ENCODE results near the gene PIGS. TPM values are rescaled to one million over a fixed set of nuclear protein-coding genes. Genes with fewer than 3 reads are reported as not detected.

PIGS gene
- total and polyA plus RNA-seq, 7 experiments from 2014 or later = 46.6 to 71.2 (median 60.4) TPM

- POLR2A ChIA-PET = interaction anchor here (0.7 to 10.1 kb wide), 5 partner anchors 18 to 48 kb away, joined by 3 to 102 read pairs (median 4); partner anchors contain the start of genes ALDOC, PIGS and SPAG5
- CTCF ChIA-PET = interaction anchor here (0.8 to 1.5 kb wide), 5 partner anchors 12 to 68 kb away, joined by 3 to 4 read pairs (median 3); partner anchors contain the start of gene PIGS
- Histone ChIP-seq H3K4me1 (ENCODE audit: control insufficient read depth in 2 of 2, insufficient read depth in 2 of 2, low read length in 2 of 2) (peaks cover 35 to 44% of the 10 kb centered on the region in 2 donors), H3K36me3 (ENCODE audit: control insufficient read depth in 2 of 3, insufficient read depth in 3 of 3, low read length in 3 of 3) (peaks cover 14 to 41% (median 20%) of the 10 kb centered on the region in 3 experiments), H3K27ac (ENCODE audit: low read depth, low read length) (peak within 1 kb of the TSS; percentile 89), H3K4me3 (ENCODE audit: low read length) (peak within 1 kb of the TSS; percentile 54), H3K9me3 (ENCODE audit: control insufficient read depth in 2 of 3, low read length in 3 of 3) (no peaks in the 10 kb centered on the region), H3K27me3 (ENCODE audit: control insufficient read depth in 2 of 2, insufficient read depth in 2 of 2, low read length in 2 of 2) (no peaks in the 10 kb centered on the region)
- intact Hi-C loops (cut with micrococcal nuclease) = loop anchor here (1.0 to 5.0 kb wide), 7 partner anchors 12 to 510 kb away; partner anchors contain the start of genes PIGS (in 2 of the 2), SPAG5 (in 2 of the 2), ALDOC (in 1 of the 2) and NLK (in 1 of the 2)
- Mint-ChIP-seq H3K4me3 (peak within 1 kb of the TSS; percentile 85 to 100 (median 92)), H3K27me3 (no peaks in the 10 kb centered on the region), H3K4me1 (peaks cover 42 to 62% (median 54%) of the 10 kb centered on the region in 7 donors), H3K9me3 (no peaks in the 10 kb centered on the region), H3K36me3 (peaks cover 8 to 35% (median 23%) of the 10 kb centered on the region in 5 donors), H3K27ac (peak within 1 kb of the TSS; percentile 91 to 98 (median 95))
- DNase-seq (peak; percentile 59 to 87 (median 76)), ATAC-seq (peak; percentile 84)
Measured at GRCh38 chr17:28552176-28552999, 18.9 kb downstream of the PIGS start, which contains the start of gene UNC119. Gene UNC119, minus strand, starts transcription at chr17:28552624. Its CDS starts 67 bp downstream, at chr17:28552557.

- H3K9me3 ChIP-seq (ENCODE audit: control insufficient read depth in 2 of 3, low read length in 3 of 3) = no peaks in the 10 kb centered on the region
- POLR2A ChIA-PET = interaction anchor here (0.6 to 10.1 kb wide), 7 partner anchors 19 to 110 kb away, joined by 3 to 102 read pairs (median 5); partner anchors contain the start of genes ALDOC, PIGS, SDF2 and SPAG5
- H3K4me1 ChIP-seq (ENCODE audit: control insufficient read depth in 2 of 2, insufficient read depth in 2 of 2, low read length in 2 of 2) = peaks cover 35 to 44% of the 10 kb centered on the region in 2 donors
- CTCF ChIA-PET = interaction anchor here (0.8 to 1.1 kb wide), 3 partner anchors 12 to 69 kb away, joined by 3 to 4 read pairs (median 4); no protein-coding TSS in a partner anchor
- DNase-seq (no peak), ATAC-seq (no peak)
- peaks cover 7 to 30% (median 18%) of the 10 kb centered on the region in 5 donors for H3K36me3 Mint-ChIP-seq
- peaks cover 12 to 33% (median 14%) of the 10 kb centered on the region in 3 experiments for H3K36me3 ChIP-seq (ENCODE audit: control insufficient read depth in 2 of 3, insufficient read depth in 3 of 3, low read length in 3 of 3)
- H3K4me3 ChIP-seq (ENCODE audit: low read length) = peak overlapping the region; percentile 54
- peaks cover 42 to 63% (median 54%) of the 10 kb centered on the region in 7 donors for H3K4me1 Mint-ChIP-seq
- intact Hi-C loops (cut with micrococcal nuclease) = loop anchor here (1.0 to 5.0 kb wide), 8 partner anchors 11 to 509 kb away; partner anchors contain the start of genes PIGS (in 2 of the 2), SPAG5 (in 2 of the 2), ALDOC (in 1 of the 2) and BLTP2 (in 1 of the 2)
- H3K27ac ChIP-seq (ENCODE audit: low read depth, low read length) = peak overlapping the region; percentile 89
- H3K27ac Mint-ChIP-seq = peak overlapping the region; percentile 82 to 98 (median 93)
- no peaks in the 10 kb centered on the region for H3K27me3 Mint-ChIP-seq
- no peaks in the 10 kb centered on the region for H3K9me3 Mint-ChIP-seq
- no peaks in the 10 kb centered on the region for H3K27me3 ChIP-seq (ENCODE audit: control insufficient read depth in 2 of 2, insufficient read depth in 2 of 2, low read length in 2 of 2)
- peak overlapping the region; percentile 85 to 100 (median 92) for H3K4me3 Mint-ChIP-seq
Measured at GRCh38 chr17:28551421-28552175, 19.7 kb downstream of the PIGS start.

GRCh38 chr17:28550858-28551257 is 20.5 kb downstream of the PIGS start:
- no peaks in the 10 kb centered on the region for H3K9me3 Mint-ChIP-seq
- CTCF ChIA-PET = interaction anchor here (1.1 kb wide), 2 partner anchors 10 to 11 kb away, joined by 3 to 4 read pairs; no protein-coding TSS in a partner anchor
- H3K4me1 Mint-ChIP-seq = peaks cover 42 to 63% (median 54%) of the 10 kb centered on the region in 7 donors
- H3K27me3 Mint-ChIP-seq = no peaks in the 10 kb centered on the region
- Histone ChIP-seq H3K27me3 (ENCODE audit: control insufficient read depth in 2 of 2, insufficient read depth in 2 of 2, low read length in 2 of 2) (no peaks in the 10 kb centered on the region), H3K27ac (ENCODE audit: low read depth, low read length) (peak overlapping the region; percentile 89), H3K4me3 (ENCODE audit: low read length) (peak overlapping the region; percentile 8), H3K4me1 (ENCODE audit: control insufficient read depth in 2 of 2, insufficient read depth in 2 of 2, low read length in 2 of 2) (peaks cover 35 to 44% of the 10 kb centered on the region in 2 donors), H3K9me3 (ENCODE audit: control insufficient read depth in 2 of 3, low read length in 3 of 3) (no peaks in the 10 kb centered on the region), H3K36me3 (ENCODE audit: control insufficient read depth in 2 of 3, insufficient read depth in 3 of 3, low read length in 3 of 3) (peaks cover 5 to 26% (median 8%) of the 10 kb centered on the region in 3 experiments)
- peak overlapping the region; percentile 82 to 98 (median 92) for H3K27ac Mint-ChIP-seq
- H3K4me3 Mint-ChIP-seq = peak overlapping the region in 9 of 10 donors; percentile 85 to 100 (median 93)
- POLR2A ChIA-PET = interaction anchor here (1.1 to 10.1 kb wide), 6 partner anchors 19 to 111 kb away, joined by 3 to 102 read pairs (median 6); partner anchors contain the start of genes ALDOC, PIGS, SDF2 and SPAG5
- ATAC-seq = no peak
- no peak for DNase-seq
- H3K36me3 Mint-ChIP-seq = peaks cover 0 to 23% (median 11%) of the 10 kb centered on the region in 5 donors
- intact Hi-C loops (cut with micrococcal nuclease) = loop anchor here in 1 of 2 donors (2.0 to 5.0 kb wide), 3 partner anchors 94 to 509 kb away; partner anchors contain the start of genes BLTP2, NLK, SARM1 and VTN

- ChIA-PET CTCF (interaction anchor here (0.5 to 2.1 kb wide), 7 partner anchors 9 to 117 kb away, joined by 3 to 13 read pairs (median 4); partner anchors contain the start of gene PIGS), POLR2A (interaction anchor here (0.6 to 10.1 kb wide), 10 partner anchors 12 to 1519 kb away, joined by 3 to 102 read pairs (median 4); partner anchors contain the start of genes ALDOC, PIGS, SPAG5 and SUPT6H)
- Histone ChIP-seq H3K27ac (ENCODE audit: low read depth, low read length) (peak overlapping the region; percentile 89), H3K36me3 (ENCODE audit: control insufficient read depth in 2 of 3, insufficient read depth in 3 of 3, low read length in 3 of 3) (peaks cover 3 to 13% (median 7%) of the 10 kb centered on the region in 3 experiments), H3K9me3 (ENCODE audit: control insufficient read depth in 2 of 3, low read length in 3 of 3) (no peaks in the 10 kb centered on the region), H3K27me3 (ENCODE audit: control insufficient read depth in 2 of 2, insufficient read depth in 2 of 2, low read length in 2 of 2) (no peaks in the 10 kb centered on the region), H3K4me1 (ENCODE audit: control insufficient read depth in 2 of 2, insufficient read depth in 2 of 2, low read length in 2 of 2) (peaks cover 35 to 44% of the 10 kb centered on the region in 2 donors), H3K4me3 (ENCODE audit: low read length) (peak overlapping the region; percentile 33)
- Mint-ChIP-seq H3K9me3 (no peaks in the 10 kb centered on the region), H3K36me3 (peaks cover 0 to 20% (median 10%) of the 10 kb centered on the region in 5 donors), H3K27ac (peak overlapping the region; percentile 82 to 98 (median 92)), H3K4me1 (peaks cover 43 to 63% (median 55%) of the 10 kb centered on the region in 7 donors), H3K27me3 (no peaks in the 10 kb centered on the region), H3K4me3 (peak overlapping the region; percentile 11 to 100 (median 64))
- ATAC-seq = peak; percentile 82
- intact Hi-C loops (cut with micrococcal nuclease) = loop anchor here (1.0 to 10.0 kb wide), 9 partner anchors 27 to 507 kb away; partner anchors contain the start of genes ALDOC (in 1 of the 2), BLTP2 (in 1 of the 2), IFT20 (in 1 of the 2) and NLK (in 1 of the 2)
- peak; percentile 50 to 84 (median 64) for DNase-seq
Measured at GRCh38 chr17:28549236-28550132, 21.8 kb downstream of the PIGS start.
